A673 (cell line): ENCODE results near the gene RNF157. TPM values are rescaled to one million over a fixed set of nuclear protein-coding genes. Genes with fewer than 3 reads are reported as not detected.

Experiments
- BruUV-seq: library from RNA; stranded (reverse); fragments of 400-500 nt; replicated peaks from 2 replicates; lab custom pipeline; 2021; lab: Mats Ljungman, UMichigan
- CTCF ChIA-PET: fragments of 300-600 bp; sonication (Branson Sonifier 250); formaldehyde crosslinking; loops from one replicate; lab custom pipeline; 2022; ENCODE audit warnings: antibody characterized with exemption; lab: Charles Lee
- POLR2A ChIA-PET: fragments of 300-600 bp; sonication (Branson Sonifier 250); formaldehyde crosslinking; loops from one replicate; lab custom pipeline; 2022; ENCODE audit warnings: antibody characterized with exemption; ENCODE audit not compliant: low non-redundant PET; lab: Charles Lee
- DNase-seq: peaks from one replicate; pipeline ENCODE4 v3.0.0-alpha.2; 2015; ENCODE audit warnings: low spot score
- H3K27ac ChIP-seq: fragments of 200-600 bp; sonication (generic); 2 replicates; pipeline ENCODE4 v1.5.1; 2016; ENCODE audit warnings: mixed run types, low read depth, mild to moderate bottlenecking, mixed read lengths, antibody characterized with exemption, low read length; ENCODE audit not compliant: poor library complexity, severe bottlenecking
- H3K27me3 ChIP-seq: fragments of 200-600 bp; sonication (generic); replicated peaks from 2 replicates; pipeline ENCODE4 v1.6.1; 2017; ENCODE audit warnings: mixed run types, low read depth, mild to moderate bottlenecking, mixed read lengths, antibody characterized with exemption, low read length; ENCODE audit not compliant: insufficient read depth, poor library complexity
- H3K36me3 ChIP-seq: fragments of 200-600 bp; sonication (generic); 2 replicates; pipeline ENCODE4 v1.6.1; 2016; ENCODE audit warnings: mixed run types, mild to moderate bottlenecking, mixed read lengths, antibody characterized with exemption, low read length; ENCODE audit not compliant: insufficient read depth, poor library complexity, severe bottlenecking
- H3K4me1 ChIP-seq: fragments of 200-600 bp; sonication (generic); 2 replicates; pipeline ENCODE4 v1.6.1; 2017; ENCODE audit warnings: mixed run types, mild to moderate bottlenecking, mixed read lengths, antibody characterized with exemption, low read length; ENCODE audit not compliant: insufficient read depth, poor library complexity, severe bottlenecking
- H3K4me3 ChIP-seq: fragments of 200-600 bp; sonication (generic); 2 replicates; pipeline ENCODE4 v1.5.1; 2016; ENCODE audit warnings: low read depth, mixed run types, mild to moderate bottlenecking, mixed read lengths, low read length; ENCODE audit not compliant: poor library complexity, severe bottlenecking
- H3K9me3 ChIP-seq: fragments of 200-600 bp; sonication (generic); 2 replicates; pipeline ENCODE4 v1.6.1; 2016; ENCODE audit warnings: mixed run types, low read depth, mild to moderate bottlenecking, mixed read lengths, antibody characterized with exemption, low read length; ENCODE audit not compliant: poor library complexity, severe bottlenecking
- EZH2 ChIP-seq: fragments of 200-600 bp; sonication (generic); IDR thresholded peaks from 2 replicates; pipeline ENCODE4 v1.6.1; 2017; ENCODE audit warnings: borderline replicate concordance, low read depth, mild to moderate bottlenecking, mixed read lengths, antibody characterized with exemption, low read length; ENCODE audit not compliant: poor library complexity, severe bottlenecking
- intact Hi-C: fragments of 100-400 bp; cut with micrococcal nuclease; formaldehyde crosslinking; loops from one replicate; pipeline ENCODE4 v1.10.0; 2022; ENCODE audit not compliant: unreplicated experiment
- total RNA-seq: library from RNA; stranded (reverse); gene quantifications from 2 replicates; pipeline ENCODE4 v1.2.3, GENCODE V29; 2021
- TF ChIP-seq, protein P1 (sequence below): fragments of 300-800, 200-600 bp; sonication (generic); conservative IDR thresholded peaks from 2 replicates; pipeline ENCODE4 v1.5.1; 2017; ENCODE audit warnings: low read depth, mild to moderate bottlenecking, antibody characterized with exemption, low read length, moderate library complexity, mixed read lengths

The RNF157 gene
- total RNA-seq, 1 experiment from 2014 or later: 0.56 TPM

DNA sequence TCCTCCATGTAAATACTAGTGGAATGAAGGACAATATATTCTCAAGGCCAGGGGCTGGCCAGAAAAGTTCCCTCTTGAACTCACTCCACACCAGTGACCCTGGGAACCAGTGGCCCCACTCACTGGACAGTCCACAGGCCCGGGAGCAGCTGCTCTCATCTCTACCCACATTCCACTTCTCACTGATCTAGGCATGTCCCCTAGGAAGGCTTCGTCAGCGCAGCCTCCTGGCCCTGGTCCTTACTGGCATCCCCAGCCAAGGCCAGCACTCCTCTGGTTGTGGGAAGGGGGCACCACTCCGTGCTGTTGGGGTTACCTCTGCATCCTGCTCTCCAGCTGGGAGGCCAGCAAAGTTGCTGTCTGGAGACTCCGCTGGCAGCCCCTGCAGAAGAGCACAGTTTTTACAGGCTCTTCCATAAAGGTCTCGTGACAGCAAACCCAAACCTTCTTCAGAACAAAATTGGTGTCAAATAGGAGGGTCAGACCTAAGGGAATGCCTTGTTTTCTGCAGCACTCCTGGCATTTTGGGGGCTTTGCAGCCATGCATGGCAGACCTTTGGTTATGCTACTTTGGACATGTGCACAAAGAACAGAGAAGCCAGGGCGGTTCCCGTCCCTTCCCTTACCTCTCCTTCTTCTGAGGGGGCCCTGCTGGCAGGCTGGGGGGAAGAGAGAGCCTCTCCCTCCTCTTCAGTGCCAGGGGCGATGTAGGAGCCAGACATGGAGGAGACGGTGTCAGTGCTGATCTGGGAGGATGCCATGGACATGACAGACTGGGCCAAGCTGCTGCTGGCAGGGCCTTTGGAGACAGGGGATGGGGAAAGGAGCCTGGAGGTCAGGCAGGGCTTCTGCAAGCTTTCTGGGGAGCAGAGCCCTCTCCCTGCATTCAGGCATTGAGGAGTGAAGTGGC is 85.1 kb downstream of the RNF157 start:
- no peak for DNase-seq
- ChIA-PET CTCF (no interaction called here), POLR2A (no interaction called here)
- no peak for TF ChIP-seq EZH2
- TF ChIP-seq, protein P1, sequence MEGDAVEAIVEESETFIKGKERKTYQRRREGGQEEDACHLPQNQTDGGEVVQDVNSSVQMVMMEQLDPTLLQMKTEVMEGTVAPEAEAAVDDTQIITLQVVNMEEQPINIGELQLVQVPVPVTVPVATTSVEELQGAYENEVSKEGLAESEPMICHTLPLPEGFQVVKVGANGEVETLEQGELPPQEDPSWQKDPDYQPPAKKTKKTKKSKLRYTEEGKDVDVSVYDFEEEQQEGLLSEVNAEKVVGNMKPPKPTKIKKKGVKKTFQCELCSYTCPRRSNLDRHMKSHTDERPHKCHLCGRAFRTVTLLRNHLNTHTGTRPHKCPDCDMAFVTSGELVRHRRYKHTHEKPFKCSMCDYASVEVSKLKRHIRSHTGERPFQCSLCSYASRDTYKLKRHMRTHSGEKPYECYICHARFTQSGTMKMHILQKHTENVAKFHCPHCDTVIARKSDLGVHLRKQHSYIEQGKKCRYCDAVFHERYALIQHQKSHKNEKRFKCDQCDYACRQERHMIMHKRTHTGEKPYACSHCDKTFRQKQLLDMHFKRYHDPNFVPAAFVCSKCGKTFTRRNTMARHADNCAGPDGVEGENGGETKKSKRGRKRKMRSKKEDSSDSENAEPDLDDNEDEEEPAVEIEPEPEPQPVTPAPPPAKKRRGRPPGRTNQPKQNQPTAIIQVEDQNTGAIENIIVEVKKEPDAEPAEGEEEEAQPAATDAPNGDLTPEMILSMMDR: no peak
- Histone ChIP-seq H3K4me3 (no peak overlapping the region), H3K36me3 (no peaks in the 10 kb centered on the region), H3K27ac (no peak overlapping the region), H3K27me3 (no peaks in the 10 kb centered on the region), H3K4me1 (no peaks in the 10 kb centered on the region), H3K9me3 (no peaks in the 10 kb centered on the region)
- intact Hi-C loops: no loop called here
- BruUV-seq: no TSS peak

DNA sequence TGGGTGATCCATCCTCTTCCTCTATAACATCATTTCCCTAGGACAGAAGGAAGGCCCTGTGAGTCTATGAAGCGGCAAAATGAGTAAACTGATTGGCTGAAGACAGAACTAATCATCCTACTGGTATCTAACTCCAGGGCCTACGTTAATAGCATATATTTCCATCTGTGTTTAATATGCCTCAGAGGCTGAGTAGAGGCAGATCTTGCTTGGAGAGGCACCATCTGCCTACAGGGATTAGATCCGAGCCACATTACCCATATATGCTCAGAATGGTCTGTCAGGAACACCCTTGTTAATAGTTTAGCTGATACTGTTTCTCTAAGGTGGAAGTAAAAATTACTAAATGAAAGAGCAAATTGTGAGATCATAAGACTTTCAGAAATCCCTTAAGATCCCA is 86.0 kb downstream of the RNF157 start:
- Histone ChIP-seq H3K27ac (no peak overlapping the region), H3K36me3 (no peaks in the 10 kb centered on the region), H3K27me3 (no peaks in the 10 kb centered on the region), H3K9me3 (no peaks in the 10 kb centered on the region), H3K4me1 (no peaks in the 10 kb centered on the region), H3K4me3 (no peak overlapping the region)
- DNase-seq: no peak
- POLR2A ChIA-PET: no interaction called here
- BruUV-seq: no TSS peak
- CTCF ChIA-PET: no interaction called here
- no peak for TF ChIP-seq EZH2
- TF ChIP-seq, protein P1: no peak
- intact Hi-C loops: no loop called here

DNA sequence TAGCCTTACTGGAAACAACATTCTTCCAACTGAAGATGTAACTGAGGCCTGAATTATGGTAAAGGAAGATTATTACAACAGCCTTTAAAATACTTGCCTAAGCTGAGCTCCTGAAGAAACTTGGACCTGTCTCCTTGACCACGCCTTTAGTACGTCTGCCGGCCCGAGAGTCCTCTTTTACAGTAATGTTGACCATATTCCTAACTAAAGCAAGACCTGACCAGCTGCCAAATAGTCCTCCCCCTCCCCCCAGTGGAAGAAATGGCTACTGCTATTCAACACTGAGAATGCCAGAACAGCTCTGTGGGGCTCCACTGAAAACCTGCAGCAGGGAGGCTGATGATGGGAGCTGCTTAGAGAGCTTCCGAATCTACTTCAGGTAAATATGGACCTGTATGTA is 86.7 kb downstream of the RNF157 start:
- no peak for DNase-seq
- POLR2A ChIA-PET: no interaction called here
- H3K4me3 ChIP-seq: no peak overlapping the region
- CTCF ChIA-PET: no interaction called here
- TF ChIP-seq EZH2: no peak
- TF ChIP-seq, protein P1: no peak; the same call in 1 of the 2 replicates
- no peaks in the 10 kb centered on the region for H3K4me1 ChIP-seq
- intact Hi-C loops: no loop called here
- H3K36me3 ChIP-seq: no peaks in the 10 kb centered on the region
- no peaks in the 10 kb centered on the region for H3K9me3 ChIP-seq
- no peaks in the 10 kb centered on the region for H3K27me3 ChIP-seq
- BruUV-seq: no TSS peak
- H3K27ac ChIP-seq: no peak overlapping the region
